Fibroblast of lung (primary cell): ENCODE measurements around the gene HINT2. TPM values are rescaled to one million over a fixed set of nuclear protein-coding genes. Genes with fewer than 3 reads are reported as not detected.

Experiments used
- DNase-seq, 2 donors: peaks; one replicate each; pipeline versions ENCODE4 v3.0.0 to v3.0.0-alpha.2; 2010; ENCODE audit warnings: low read depth in 2 of 2
- H2AFZ ChIP-seq: 2 replicates; pipeline ENCODE4 v1.5.1; 2012; ENCODE audit warnings: low read length, control low read depth, inconsistent platforms
- H3K27ac ChIP-seq: 2 replicates; pipeline ENCODE4 v1.5.1; 2011; ENCODE audit warnings: low read length, control low read depth; ENCODE audit not compliant: insufficient read depth
- H3K27me3 ChIP-seq: 2 replicates; pipeline ENCODE4 v1.5.1; 2011; ENCODE audit warnings: mild to moderate bottlenecking, low read length; ENCODE audit not compliant: control insufficient read depth, insufficient read depth
- H3K36me3 ChIP-seq: 2 replicates; pipeline ENCODE4 v1.5.1; 2011; ENCODE audit warnings: low read length; ENCODE audit not compliant: control insufficient read depth, insufficient read depth
- H3K4me1 ChIP-seq: 2 replicates; pipeline ENCODE4 v1.5.1; 2011; ENCODE audit warnings: low read length; ENCODE audit not compliant: control insufficient read depth, insufficient read depth; ENCODE audit errors: extremely low read depth
- H3K4me2 ChIP-seq: 2 replicates; pipeline ENCODE4 v1.5.1; 2011; ENCODE audit warnings: low read length, control low read depth; ENCODE audit not compliant: insufficient read depth; ENCODE audit errors: extremely low read depth
- H3K4me3 ChIP-seq, 4 experiments: fragments of 200-600 bp in 1 of 4; sonication (generic) in 1 of 4; replicated peaks in 1 of 4; 2 replicates each; pipeline ENCODE4 v1.5.1; 2011 to 2016; ENCODE audit warnings: low read length in 4 of 4, low read depth in 3 of 4, mild to moderate bottlenecking in 3 of 4, control low read depth in 2 of 4, inconsistent platforms in 1 of 4, mixed read lengths in 1 of 4; ENCODE audit not compliant: insufficient read depth in 1 of 4; ENCODE audit errors: control extremely low read depth in 1 of 4
- H3K79me2 ChIP-seq: 2 replicates; pipeline ENCODE4 v1.5.1; 2012; ENCODE audit warnings: mild to moderate bottlenecking, low read length, inconsistent platforms; ENCODE audit not compliant: control insufficient read depth, insufficient read depth
- H3K9ac ChIP-seq: 2 replicates; pipeline ENCODE4 v1.5.1; 2011; ENCODE audit warnings: mild to moderate bottlenecking, low read length, control low read depth; ENCODE audit not compliant: insufficient read depth
- H3K9me3 ChIP-seq: 2 replicates; pipeline ENCODE4 v1.5.1; 2012; ENCODE audit warnings: low read depth, low read length; ENCODE audit not compliant: control insufficient read depth, insufficient read depth
- H4K20me1 ChIP-seq: 2 replicates; pipeline ENCODE4 v1.5.1; 2011; ENCODE audit warnings: low read length; ENCODE audit not compliant: control insufficient read depth, insufficient read depth; ENCODE audit errors: extremely low read depth
- EZH2 ChIP-seq: IDR thresholded peaks from 2 replicates; pipeline ENCODE4 v1.5.1; 2012; ENCODE audit warnings: low read length, control low read depth, mild to moderate bottlenecking; ENCODE audit errors: missing control alignments
- polyA plus RNA-seq, 2 donors: library from polyadenylated mRNA; depleted of rRNA in 1 of 2; stranded (reverse) in 1 of 2; unstranded in 1 of 2; fragments of >200 nt; gene quantifications; 2 replicates each; pipeline ENCODE4 v1.2.1, GENCODE V29; 2011 to 2012; ENCODE audit warnings: missing spikeins in 1 of 2
- total RNA-seq: library from RNA; depleted of rRNA; stranded (reverse); fragments of >200 nt; gene quantifications from 2 replicates; pipeline ENCODE4 v1.2.1, GENCODE V29; 2014
- TF ChIP-seq, protein P1 (sequence below), 2 donors: IDR thresholded peaks in 1 of 2; conservative IDR thresholded peaks in 1 of 2; 1 replicate in 1 of 2; 2 replicates in 1 of 2; pipeline ENCODE4 v1.5.1; 2011 to 2012; ENCODE audit warnings: low read length in 2 of 2, control low read depth in 1 of 2, inconsistent platforms in 1 of 2, low read depth in 1 of 2, mild to moderate bottlenecking in 1 of 2

The HINT2 gene
- total and polyA plus RNA-seq, 2 donors (not counting 1 experiment from before 2014, with no cell fraction given) = 13.1 to 34.2 TPM

DNA sequence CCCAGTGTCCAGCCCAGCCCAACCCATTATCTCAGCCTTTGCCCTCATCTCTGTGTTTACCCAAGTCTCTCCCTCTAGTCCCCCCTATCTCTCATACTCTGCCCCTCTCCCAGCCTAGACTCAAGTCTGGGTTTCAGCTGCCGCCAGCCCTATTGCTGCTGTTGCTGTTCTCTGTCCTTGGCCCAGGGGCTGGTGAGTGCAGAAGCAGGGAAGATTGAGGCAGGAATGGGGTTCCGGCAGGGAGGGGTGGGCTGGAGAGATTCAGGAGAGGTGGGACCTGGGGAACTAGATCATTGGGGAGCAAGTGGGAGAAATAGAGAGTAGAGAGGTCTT, 14.9 kb upstream of the HINT2 start:
- peak overlapping the region; percentile 53 to 78 (median 76) for H3K4me3 ChIP-seq
- H4K20me1 ChIP-seq = no peaks in the 10 kb centered on the region
- no peaks in the 10 kb centered on the region for H3K36me3 ChIP-seq
- peak overlapping the region; percentile 88 for H2AFZ ChIP-seq
- no peak for TF ChIP-seq EZH2
- TF ChIP-seq, protein P1, sequence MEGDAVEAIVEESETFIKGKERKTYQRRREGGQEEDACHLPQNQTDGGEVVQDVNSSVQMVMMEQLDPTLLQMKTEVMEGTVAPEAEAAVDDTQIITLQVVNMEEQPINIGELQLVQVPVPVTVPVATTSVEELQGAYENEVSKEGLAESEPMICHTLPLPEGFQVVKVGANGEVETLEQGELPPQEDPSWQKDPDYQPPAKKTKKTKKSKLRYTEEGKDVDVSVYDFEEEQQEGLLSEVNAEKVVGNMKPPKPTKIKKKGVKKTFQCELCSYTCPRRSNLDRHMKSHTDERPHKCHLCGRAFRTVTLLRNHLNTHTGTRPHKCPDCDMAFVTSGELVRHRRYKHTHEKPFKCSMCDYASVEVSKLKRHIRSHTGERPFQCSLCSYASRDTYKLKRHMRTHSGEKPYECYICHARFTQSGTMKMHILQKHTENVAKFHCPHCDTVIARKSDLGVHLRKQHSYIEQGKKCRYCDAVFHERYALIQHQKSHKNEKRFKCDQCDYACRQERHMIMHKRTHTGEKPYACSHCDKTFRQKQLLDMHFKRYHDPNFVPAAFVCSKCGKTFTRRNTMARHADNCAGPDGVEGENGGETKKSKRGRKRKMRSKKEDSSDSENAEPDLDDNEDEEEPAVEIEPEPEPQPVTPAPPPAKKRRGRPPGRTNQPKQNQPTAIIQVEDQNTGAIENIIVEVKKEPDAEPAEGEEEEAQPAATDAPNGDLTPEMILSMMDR (conservative IDR thresholded peaks at IDR 0.05 in 1 of 2, IDR thresholded peaks at IDR 0.05 in 1 of 2; ENCODE audit: low read depth in 1 of 2, low read length in 2 of 2) = no peak
- H3K9me3 ChIP-seq = no peaks in the 10 kb centered on the region
- no peak for DNase-seq
- no peaks in the 10 kb centered on the region for H3K79me2 ChIP-seq
- peaks cover 5% of the 10 kb centered on the region for H3K4me1 ChIP-seq
- peak overlapping the region; percentile 95 for H3K4me2 ChIP-seq
- H3K27ac ChIP-seq = peak overlapping the region; percentile 73
- no peaks in the 10 kb centered on the region for H3K27me3 ChIP-seq
- peak overlapping the region; percentile 82 for H3K9ac ChIP-seq

DNA sequence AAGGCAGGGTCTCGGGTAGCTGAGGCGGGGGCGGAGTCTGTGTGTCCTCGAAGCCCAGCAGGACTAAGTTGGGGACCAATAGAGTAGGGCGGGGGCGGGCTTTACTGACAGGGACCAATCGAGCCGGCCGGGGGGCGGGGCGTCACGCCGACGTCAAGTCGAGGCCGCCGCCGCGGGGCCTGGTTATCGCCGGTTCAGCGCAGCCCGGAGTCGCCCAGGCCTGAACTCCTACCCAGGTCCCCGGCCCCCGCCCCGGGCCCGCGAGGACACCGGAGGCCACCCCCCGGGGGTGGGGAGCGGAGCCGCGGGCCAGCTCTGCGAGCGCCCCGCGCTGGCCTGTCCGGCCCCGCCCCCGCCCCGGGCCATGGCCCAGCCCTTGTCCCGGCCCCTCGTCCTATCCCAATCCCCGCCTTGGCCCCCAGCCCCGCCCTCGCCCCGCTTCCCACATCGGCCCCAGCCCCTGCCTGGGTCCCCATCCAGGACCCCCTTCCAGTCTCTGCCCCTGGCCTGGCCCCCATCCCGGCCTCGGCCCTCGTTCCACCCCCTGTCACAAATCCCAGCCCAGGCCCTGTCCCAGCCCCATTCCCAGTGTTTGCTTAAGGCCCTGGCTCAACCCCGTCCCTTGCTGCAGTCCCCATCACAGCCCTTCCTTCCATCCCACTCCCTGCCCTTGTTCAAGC, 14.4 kb upstream of the HINT2 start, which contains the start of gene TMEM8B:
Gene TMEM8B (plus strand): TSS at position 145 of the 680 bp plus-strand sequence. CDS start 220 bp downstream, at position 365.
- Histone ChIP-seq H3K79me2 (no peaks in the 10 kb centered on the region), H3K36me3 (no peaks in the 10 kb centered on the region), H3K9me3 (no peaks in the 10 kb centered on the region), H3K4me2 (peak within 1 kb of the TSS; percentile 95), H4K20me1 (no peaks in the 10 kb centered on the region), H3K9ac (peak within 1 kb of the TSS; percentile 82), H3K27me3 (no peaks in the 10 kb centered on the region), H3K4me1 (peaks cover 5% of the 10 kb centered on the region), H3K27ac (peak within 1 kb of the TSS; percentile 73), H2AFZ (peak within 1 kb of the TSS; percentile 99), H3K4me3 (peak within 1 kb of the TSS; percentile 74 to 82 (median 78))
- TF ChIP-seq, protein P1 (conservative IDR thresholded peaks at IDR 0.05 in 1 of 2, IDR thresholded peaks at IDR 0.05 in 1 of 2; ENCODE audit: low read depth in 1 of 2, low read length in 2 of 2) = no peak
- TF ChIP-seq EZH2 = no peak
- peak; percentile 89 to 90 for DNase-seq

DNA sequence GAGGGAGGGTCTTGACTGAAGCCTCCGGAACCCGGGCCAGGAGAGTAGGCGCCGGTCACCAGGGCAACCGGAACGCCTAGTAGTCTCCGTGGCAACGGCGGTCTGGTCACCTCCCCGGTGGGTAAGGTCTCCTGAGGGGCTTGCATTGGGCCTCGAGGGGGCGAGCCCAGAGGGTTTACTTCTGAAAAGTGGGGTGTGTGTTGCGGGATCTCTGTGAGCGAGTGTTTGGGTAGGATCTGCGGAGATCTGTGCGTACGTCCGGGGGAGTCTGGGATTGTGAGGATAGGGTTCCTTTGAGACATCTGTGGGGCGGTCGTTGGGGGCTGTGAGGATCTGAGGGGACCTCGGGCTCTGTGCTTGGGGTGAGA, 13.9 kb upstream of the HINT2 start, which contains the start of gene FAM221B:
Gene FAM221B (minus strand): TSS at position 17 of the 368 bp plus-strand sequence. CDS start 2,571 bp downstream, outside the sequence.
- DNase-seq = no peak
- H3K79me2 ChIP-seq = no peaks in the 10 kb centered on the region
- H3K9ac ChIP-seq = peak within 1 kb of the TSS; percentile 82
- peaks cover 5% of the 10 kb centered on the region for H3K4me1 ChIP-seq
- H3K36me3 ChIP-seq = no peaks in the 10 kb centered on the region
- TF ChIP-seq, protein P1 (conservative IDR thresholded peaks at IDR 0.05 in 1 of 2, IDR thresholded peaks at IDR 0.05 in 1 of 2; ENCODE audit: low read depth in 1 of 2, low read length in 2 of 2) = no peak
- no peak for TF ChIP-seq EZH2
- H3K9me3 ChIP-seq = no peaks in the 10 kb centered on the region
- peak within 1 kb of the TSS; percentile 99 for H2AFZ ChIP-seq
- H3K27me3 ChIP-seq = no peaks in the 10 kb centered on the region
- H3K27ac ChIP-seq = peak within 1 kb of the TSS; percentile 73
- no peaks in the 10 kb centered on the region for H4K20me1 ChIP-seq
- peak within 1 kb of the TSS; percentile 74 to 82 (median 78) for H3K4me3 ChIP-seq
- peak within 1 kb of the TSS; percentile 95 for H3K4me2 ChIP-seq
